Transverse colon (tissue), 4 donors: ENCODE results near the gene GSDME.

Experiments
- CTCF ChIP-seq, 5 experiments: fragments of 200-600 bp in 3 of 5; fragments of 450-650 bp in 2 of 5; sonication (generic) in 3 of 5; IDR thresholded peaks; 1 replicate in 2 of 5; 2 replicates in 3 of 5; pipeline ENCODE4 v1.5.1; 2016 to 2017; ENCODE audit warnings: antibody characterized with exemption in 5 of 5, inconsistent platforms in 3 of 5, mild to moderate bottlenecking in 2 of 5, moderate library complexity in 1 of 5
- EP300 ChIP-seq: sonication (generic); formaldehyde crosslinking; IDR thresholded peaks from one replicate; pipeline ENCODE4 v1.6.1; 2017; ENCODE audit warnings: antibody characterized with exemption, low read depth
- POLR2A ChIP-seq: fragments of 450-650 bp; IDR thresholded peaks from one replicate; pipeline ENCODE4 v1.6.1; 2016; ENCODE audit warnings: antibody characterized with exemption, mild to moderate bottlenecking, moderate library complexity
- POLR2AphosphoS5 ChIP-seq, 3 donors: sonication (generic); formaldehyde crosslinking; IDR thresholded peaks; one replicate each; pipeline ENCODE4 v1.6.1; 2016; ENCODE audit warnings: antibody characterized with exemption in 3 of 3

DNA sequence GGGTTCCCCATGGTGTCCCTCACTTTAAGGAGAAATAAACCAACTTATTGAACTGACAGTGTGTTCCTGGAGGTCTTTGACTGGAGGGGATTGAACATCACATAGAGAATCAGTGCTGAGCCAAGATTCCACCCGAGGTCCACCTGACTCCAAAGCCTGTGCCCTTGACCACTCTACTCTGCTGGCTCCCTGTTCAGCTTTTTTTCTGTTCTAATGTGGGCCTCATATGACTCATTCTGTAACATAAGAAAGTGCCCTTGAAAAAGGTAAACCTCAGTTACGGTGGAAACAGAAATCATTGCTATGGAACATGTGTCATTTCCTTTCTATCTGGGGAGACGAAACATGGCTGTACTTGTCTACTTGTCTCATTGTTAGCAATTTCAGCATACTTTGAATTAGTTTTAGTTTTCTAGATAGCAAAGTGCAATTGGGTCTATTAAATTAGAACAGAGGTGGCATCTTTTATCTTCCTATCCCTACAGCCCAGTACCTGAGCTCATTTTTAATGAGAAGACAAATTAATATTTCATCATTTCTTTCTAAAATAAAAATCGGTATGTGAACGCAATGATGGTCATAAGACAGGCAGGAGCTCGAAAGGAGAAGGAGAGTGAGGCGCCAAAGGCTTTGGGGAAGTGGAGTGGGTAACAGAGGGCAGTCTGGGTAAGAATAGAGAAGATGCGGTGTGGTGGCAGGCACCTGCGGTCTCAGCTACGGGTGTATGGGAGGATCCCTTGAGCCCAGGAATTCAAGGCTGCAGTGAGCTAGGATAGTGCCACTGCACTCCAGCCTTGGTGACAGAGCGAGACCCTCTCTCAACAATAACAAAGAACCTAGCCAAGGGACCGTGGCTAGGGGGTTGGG is 1.5 kb downstream of the GSDME start:
- no peak for TF ChIP-seq CTCF (IDR thresholded peaks at IDR 0.05)
- TF ChIP-seq POLR2A: no peak
- TF ChIP-seq POLR2AphosphoS5 (IDR thresholded peaks at IDR 0.05): no peak
- TF ChIP-seq EP300: no peak
